Measurements from ENCODE around the gene HFE.
A peak's percentile ranks its signal among the peaks of the same experiment; 100 is the strongest.
"Not testable (repeated sequence)": the region's sequence is repeated elsewhere in the genome, so short reads cannot be mapped to it uniquely, and the experiment has no call there.

HFE gene

GRCh38 chr6:26064619-26065257 lies 22.5 kb upstream of the HFE start:
- peak; percentile 24 for DNase-seq

- peak; percentile 63 for DNase-seq
Observed at GRCh38 chr6:26065952-26066380, 21.3 kb upstream of the HFE start.

GRCh38 chr6:26067367-26067766 lies 19.9 kb upstream of the HFE start:
- no peak for DNase-seq

- DNase-seq: no peak
Observed at GRCh38 chr6:26068036-26068435, 19.2 kb upstream of the HFE start.

- no peak for DNase-seq
Observed at GRCh38 chr6:26071135-26071534, 16.1 kb upstream of the HFE start.

- no peak for DNase-seq
Observed at GRCh38 chr6:26075063-26075717, 12.0 kb upstream of the HFE start.

- not testable (repeated sequence) for DNase-seq
Observed at GRCh38 chr6:26078066-26078465, 9.2 kb upstream of the HFE start.

- DNase-seq: not testable (repeated sequence)
Observed at GRCh38 chr6:26081096-26081495, 6.1 kb upstream of the HFE start.

- no peak for DNase-seq
Observed at GRCh38 chr6:26086211-26086610, 1.0 kb upstream of the HFE start.

- no peak for DNase-seq
Observed at GRCh38 chr6:26088344-26088743, 1.1 kb downstream of the HFE start.

GRCh38 chr6:26089272-26089671 lies 2.0 kb downstream of the HFE start:
- no peak for DNase-seq

- no peak for DNase-seq
Observed at GRCh38 chr6:26092443-26092842, 5.2 kb downstream of the HFE start.

- no peak for DNase-seq
Observed at GRCh38 chr6:26094036-26094435, 6.8 kb downstream of the HFE start.

GRCh38 chr6:26097268-26097875 lies 10.1 kb downstream of the HFE start:
- DNase-seq: peak; percentile 60

- DNase-seq: no peak
Observed at GRCh38 chr6:26103141-26103769, 16.0 kb downstream of the HFE start.

- DNase-seq: peak; percentile 92
Observed at GRCh38 chr6:26103770-26104456, 16.7 kb downstream of the HFE start.

GRCh38 chr6:26104457-26105108 lies 17.4 kb downstream of the HFE start:
- peak; percentile 38 for DNase-seq

- no peak for DNase-seq
Observed at GRCh38 chr6:26105109-26105730, 18.0 kb downstream of the HFE start.

GRCh38 chr6:26105842-26106241 lies 18.6 kb downstream of the HFE start:
- DNase-seq: no peak

GRCh38 chr6:26107935-26108334 lies 20.7 kb downstream of the HFE start:
- no peak for DNase-seq

- DNase-seq: no peak
Observed at GRCh38 chr6:26109772-26110171, 22.5 kb downstream of the HFE start.

GRCh38 chr6:26113570-26113969 lies 26.3 kb downstream of the HFE start:
- DNase-seq: no peak

Measured in stimulated activated CD4-positive, alpha-beta T cell treated with anti-CD3 and anti-CD28 coated beads, Interleukin-1b, Interleukin-23, amount 100 ng/mL, for 48 hours (primary cell).